Suprapubic skin (tissue), 4 donors: ENCODE data around the gene ATXN1.

Experiments
- EP300 ChIP-seq: sonication (generic); formaldehyde crosslinking; IDR thresholded peaks from one replicate; pipeline ENCODE4 v1.6.1; 2017; ENCODE audit warnings: antibody characterized with exemption
- POLR2A ChIP-seq, 2 donors: fragments of 450-650 bp; IDR thresholded peaks; one replicate each; pipeline ENCODE4 v1.6.1; 2017; ENCODE audit warnings: antibody characterized with exemption in 2 of 2, mild to moderate bottlenecking in 2 of 2, moderate library complexity in 2 of 2
- POLR2AphosphoS5 ChIP-seq, 3 donors: sonication (generic); formaldehyde crosslinking; IDR thresholded peaks; one replicate each; pipeline ENCODE4 v1.6.1; 2017; ENCODE audit warnings: antibody characterized with exemption in 3 of 3
- TF ChIP-seq, protein P1 (sequence below), 2 donors: fragments of 200-600 bp in 1 of 2; fragments of 450-650 bp in 1 of 2; sonication (generic) in 1 of 2; IDR thresholded peaks; one replicate each; pipeline ENCODE4 v1.5.1; 2016 to 2019; ENCODE audit warnings: antibody characterized with exemption in 2 of 2, mild to moderate bottlenecking in 1 of 2, moderate library complexity in 1 of 2

DNA sequence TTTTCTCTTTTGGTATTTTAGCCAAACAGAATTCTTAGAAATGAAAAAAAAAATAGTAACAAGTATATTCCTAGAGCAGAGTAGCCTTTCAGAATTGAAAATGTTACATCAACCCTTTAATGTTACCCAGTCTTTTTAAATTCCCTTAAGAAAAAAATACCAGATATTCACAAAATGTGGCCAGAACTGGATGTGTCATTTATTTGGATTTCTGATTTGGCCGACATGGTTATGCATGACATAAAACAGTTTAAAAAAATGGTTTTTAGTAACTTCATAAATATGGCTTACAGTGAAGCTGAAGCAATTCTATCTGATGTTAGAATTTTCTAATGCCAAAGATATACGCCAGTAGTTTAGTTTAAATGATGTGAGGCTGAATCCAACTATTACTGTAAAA is 112.0 kb downstream of the ATXN1 start:
- TF ChIP-seq POLR2A (IDR thresholded peaks at IDR 0.05) (no peak), POLR2AphosphoS5 (IDR thresholded peaks at IDR 0.05) (no peak), EP300 (no peak)
- TF ChIP-seq, protein P1, sequence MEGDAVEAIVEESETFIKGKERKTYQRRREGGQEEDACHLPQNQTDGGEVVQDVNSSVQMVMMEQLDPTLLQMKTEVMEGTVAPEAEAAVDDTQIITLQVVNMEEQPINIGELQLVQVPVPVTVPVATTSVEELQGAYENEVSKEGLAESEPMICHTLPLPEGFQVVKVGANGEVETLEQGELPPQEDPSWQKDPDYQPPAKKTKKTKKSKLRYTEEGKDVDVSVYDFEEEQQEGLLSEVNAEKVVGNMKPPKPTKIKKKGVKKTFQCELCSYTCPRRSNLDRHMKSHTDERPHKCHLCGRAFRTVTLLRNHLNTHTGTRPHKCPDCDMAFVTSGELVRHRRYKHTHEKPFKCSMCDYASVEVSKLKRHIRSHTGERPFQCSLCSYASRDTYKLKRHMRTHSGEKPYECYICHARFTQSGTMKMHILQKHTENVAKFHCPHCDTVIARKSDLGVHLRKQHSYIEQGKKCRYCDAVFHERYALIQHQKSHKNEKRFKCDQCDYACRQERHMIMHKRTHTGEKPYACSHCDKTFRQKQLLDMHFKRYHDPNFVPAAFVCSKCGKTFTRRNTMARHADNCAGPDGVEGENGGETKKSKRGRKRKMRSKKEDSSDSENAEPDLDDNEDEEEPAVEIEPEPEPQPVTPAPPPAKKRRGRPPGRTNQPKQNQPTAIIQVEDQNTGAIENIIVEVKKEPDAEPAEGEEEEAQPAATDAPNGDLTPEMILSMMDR (IDR thresholded peaks at IDR 0.05) = no peak
